ENCODE results near the gene OR6M1. TPM values are rescaled to one million over a fixed set of nuclear protein-coding genes. Genes with fewer than 3 reads are reported as not detected.

Gene OR6M1
- total and polyA plus RNA-seq, 4 experiments from 2014 or later, result not detected

GRCh38 chr11:123838199-123838598, 32.0 kb upstream of the OR6M1 start:
- H3K4me1 ChIP-seq (ENCODE audit: insufficient read depth, low read length), result no peaks in the 10 kb centered on the region
- no peaks in the 10 kb centered on the region for H3K27me3 ChIP-seq (ENCODE audit: insufficient read depth, low read length)
- DNase-seq, result no peak
- H3K27ac Mint-ChIP-seq, result no peak overlapping the region
- H3K4me3 ChIP-seq (ENCODE audit: low read length in 2 of 2), result no peak overlapping the region
- H3K27ac ChIP-seq (ENCODE audit: low read depth, low read length), result no peak overlapping the region
- intact Hi-C loops (cut with micrococcal nuclease), result no loop called here
- POLR2A ChIA-PET (ENCODE audit: partially characterized antibody), result no interaction called here
- CTCF ChIA-PET (ENCODE audit: partially characterized antibody), result no interaction called here
- peaks cover 0 to 4% (median 0%) of the 10 kb centered on the region in 8 donors for H3K9me3 Mint-ChIP-seq
- peaks cover 5 to 6% of the 10 kb centered on the region in 2 donors for H3K27me3 Mint-ChIP-seq
- H3K36me3 ChIP-seq (ENCODE audit: insufficient read depth, low read length), result no peaks in the 10 kb centered on the region
- H3K9me3 ChIP-seq (ENCODE audit: control insufficient read depth in 1 of 2, low read length in 2 of 2), result no peaks in the 10 kb centered on the region
- no peaks in the 10 kb centered on the region for H3K4me1 Mint-ChIP-seq
- no peaks in the 10 kb centered on the region for H3K36me3 Mint-ChIP-seq
- H3K4me3 Mint-ChIP-seq, result no peak overlapping the region

GRCh38 chr11:123833095-123833494, 26.9 kb upstream of the OR6M1 start:
- H3K27me3 ChIP-seq (ENCODE audit: insufficient read depth, low read length), result no peaks in the 10 kb centered on the region
- Mint-ChIP-seq H3K9me3 (peaks cover 0 to 5% (median 0%) of the 10 kb centered on the region in 8 donors), H3K36me3 (no peaks in the 10 kb centered on the region), H3K27ac (no peak overlapping the region), H3K4me1 (no peaks in the 10 kb centered on the region), H3K4me3 (no peak overlapping the region), H3K27me3 (peaks cover 2 to 6% of the 10 kb centered on the region in 2 donors)
- no peak for DNase-seq
- CTCF ChIA-PET (ENCODE audit: partially characterized antibody), result no interaction called here
- POLR2A ChIA-PET (ENCODE audit: partially characterized antibody), result no interaction called here
- no peaks in the 10 kb centered on the region for H3K9me3 ChIP-seq (ENCODE audit: control insufficient read depth in 1 of 2, low read length in 2 of 2)
- intact Hi-C loops (cut with micrococcal nuclease), result no loop called here
- no peaks in the 10 kb centered on the region for H3K36me3 ChIP-seq (ENCODE audit: insufficient read depth, low read length)
- H3K4me3 ChIP-seq (ENCODE audit: low read length in 2 of 2), result no peak overlapping the region
- H3K4me1 ChIP-seq (ENCODE audit: insufficient read depth, low read length), result no peaks in the 10 kb centered on the region
- H3K27ac ChIP-seq (ENCODE audit: low read depth, low read length), result no peak overlapping the region

- no peaks in the 10 kb centered on the region for H3K36me3 ChIP-seq (ENCODE audit: insufficient read depth, low read length)
- Mint-ChIP-seq H3K4me3 (no peak overlapping the region), H3K27ac (no peak overlapping the region), H3K36me3 (no peaks in the 10 kb centered on the region), H3K27me3 (peaks cover 8% of the 10 kb centered on the region in 2 donors), H3K9me3 (peaks cover 0 to 9% (median under 1%) of the 10 kb centered on the region in 8 donors), H3K4me1 (no peaks in the 10 kb centered on the region)
- ChIA-PET CTCF (ENCODE audit: partially characterized antibody) (no interaction called here), POLR2A (ENCODE audit: partially characterized antibody) (no interaction called here)
- DNase-seq, result no peak
- H3K4me3 ChIP-seq (ENCODE audit: low read length in 2 of 2), result no peak overlapping the region
- no peaks in the 10 kb centered on the region for H3K9me3 ChIP-seq (ENCODE audit: control insufficient read depth in 1 of 2, low read length in 2 of 2)
- no peaks in the 10 kb centered on the region for H3K4me1 ChIP-seq (ENCODE audit: insufficient read depth, low read length)
- no peak overlapping the region for H3K27ac ChIP-seq (ENCODE audit: low read depth, low read length)
- intact Hi-C loops (cut with micrococcal nuclease), result no loop called here
- H3K27me3 ChIP-seq (ENCODE audit: insufficient read depth, low read length), result no peaks in the 10 kb centered on the region
Measured at GRCh38 chr11:123829745-123830144, 23.6 kb upstream of the OR6M1 start.

- Mint-ChIP-seq H3K27ac (peak overlapping the region in 1 of 7 donors; percentile 64), H3K4me3 (no peak overlapping the region), H3K4me1 (peaks cover 0 to 1% (median 0%) of the 10 kb centered on the region in 4 donors), H3K36me3 (no peaks in the 10 kb centered on the region), H3K27me3 (peaks cover 4 to 8% of the 10 kb centered on the region in 2 donors), H3K9me3 (peaks cover 0 to 3% (median 0%) of the 10 kb centered on the region in 8 donors)
- CTCF ChIA-PET (ENCODE audit: partially characterized antibody), result no interaction called here
- Histone ChIP-seq H3K27ac (ENCODE audit: low read depth, low read length) (no peak overlapping the region), H3K27me3 (ENCODE audit: insufficient read depth, low read length) (no peaks in the 10 kb centered on the region), H3K4me1 (ENCODE audit: insufficient read depth, low read length) (no peaks in the 10 kb centered on the region), H3K4me3 (ENCODE audit: low read length in 2 of 2) (no peak overlapping the region), H3K36me3 (ENCODE audit: insufficient read depth, low read length) (no peaks in the 10 kb centered on the region), H3K9me3 (ENCODE audit: control insufficient read depth in 1 of 2, low read length in 2 of 2) (no peaks in the 10 kb centered on the region)
- POLR2A ChIA-PET (ENCODE audit: partially characterized antibody), result no interaction called here
- DNase-seq, result no peak
- intact Hi-C loops (cut with micrococcal nuclease), result no loop called here
Measured at GRCh38 chr11:123822599-123822998, 16.4 kb upstream of the OR6M1 start.

GRCh38 chr11:123822032-123822431, 15.9 kb upstream of the OR6M1 start:
- Histone ChIP-seq H3K4me1 (ENCODE audit: insufficient read depth, low read length) (no peaks in the 10 kb centered on the region), H3K4me3 (ENCODE audit: low read length in 2 of 2) (peak overlapping the region in 1 of 2 donors; percentile 5), H3K9me3 (ENCODE audit: control insufficient read depth in 1 of 2, low read length in 2 of 2) (no peaks in the 10 kb centered on the region), H3K36me3 (ENCODE audit: insufficient read depth, low read length) (no peaks in the 10 kb centered on the region), H3K27me3 (ENCODE audit: insufficient read depth, low read length) (no peaks in the 10 kb centered on the region), H3K27ac (ENCODE audit: low read depth, low read length) (no peak overlapping the region)
- intact Hi-C loops (cut with micrococcal nuclease), result no loop called here
- POLR2A ChIA-PET (ENCODE audit: partially characterized antibody), result no interaction called here
- Mint-ChIP-seq H3K27ac (peak overlapping the region in 1 of 7 donors; percentile 42), H3K4me3 (peak overlapping the region in 1 of 8 donors; percentile 53), H3K36me3 (no peaks in the 10 kb centered on the region), H3K9me3 (peaks cover 0 to 3% (median 0%) of the 10 kb centered on the region in 8 donors), H3K4me1 (peaks cover 0 to 1% (median 0%) of the 10 kb centered on the region in 4 donors), H3K27me3 (peaks cover 3% of the 10 kb centered on the region in 2 donors)
- DNase-seq, result peak in 1 of 5 donors; percentile 2
- CTCF ChIA-PET (ENCODE audit: partially characterized antibody), result no interaction called here

GRCh38 chr11:123815122-123815521, 9.0 kb upstream of the OR6M1 start:
- H3K27me3 Mint-ChIP-seq, result peaks cover 2 to 5% of the 10 kb centered on the region in 2 donors
- no peaks in the 10 kb centered on the region for H3K27me3 ChIP-seq (ENCODE audit: insufficient read depth, low read length)
- H3K9me3 Mint-ChIP-seq, result no peaks in the 10 kb centered on the region
- no peaks in the 10 kb centered on the region for H3K4me1 ChIP-seq (ENCODE audit: insufficient read depth, low read length)
- no peak overlapping the region for H3K27ac ChIP-seq (ENCODE audit: low read depth, low read length)
- no peak overlapping the region for H3K4me3 Mint-ChIP-seq
- intact Hi-C loops (cut with micrococcal nuclease), result no loop called here
- no peak overlapping the region for H3K4me3 ChIP-seq (ENCODE audit: low read length in 2 of 2)
- no peaks in the 10 kb centered on the region for H3K36me3 Mint-ChIP-seq
- ChIA-PET POLR2A (ENCODE audit: partially characterized antibody) (no interaction called here), CTCF (ENCODE audit: partially characterized antibody) (no interaction called here)
- DNase-seq, result no peak
- H3K27ac Mint-ChIP-seq, result no peak overlapping the region
- no peaks in the 10 kb centered on the region for H3K36me3 ChIP-seq (ENCODE audit: insufficient read depth, low read length)
- H3K4me1 Mint-ChIP-seq, result no peaks in the 10 kb centered on the region
- H3K9me3 ChIP-seq (ENCODE audit: control insufficient read depth in 1 of 2, low read length in 2 of 2), result no peaks in the 10 kb centered on the region

GRCh38 chr11:123801765-123802164, 4.4 kb downstream of the OR6M1 start:
- Mint-ChIP-seq H3K4me1 (no peaks in the 10 kb centered on the region), H3K27ac (no peak overlapping the region), H3K36me3 (no peaks in the 10 kb centered on the region), H3K9me3 (no peaks in the 10 kb centered on the region), H3K4me3 (no peak overlapping the region), H3K27me3 (peaks cover 0 to 3% of the 10 kb centered on the region in 2 donors)
- Histone ChIP-seq H3K27me3 (ENCODE audit: insufficient read depth, low read length) (no peaks in the 10 kb centered on the region), H3K27ac (ENCODE audit: low read depth, low read length) (no peak overlapping the region), H3K4me1 (ENCODE audit: insufficient read depth, low read length) (no peaks in the 10 kb centered on the region), H3K9me3 (ENCODE audit: control insufficient read depth in 1 of 2, low read length in 2 of 2) (no peaks in the 10 kb centered on the region), H3K4me3 (ENCODE audit: low read length in 2 of 2) (no peak overlapping the region), H3K36me3 (ENCODE audit: insufficient read depth, low read length) (no peaks in the 10 kb centered on the region)
- ChIA-PET CTCF (ENCODE audit: partially characterized antibody) (no interaction called here), POLR2A (ENCODE audit: partially characterized antibody) (no interaction called here)
- intact Hi-C loops (cut with micrococcal nuclease), result no loop called here
- no peak for DNase-seq

GRCh38 chr11:123800036-123800435, 6.1 kb downstream of the OR6M1 start:
- H3K4me3 Mint-ChIP-seq, result no peak overlapping the region
- H3K4me1 Mint-ChIP-seq, result no peaks in the 10 kb centered on the region
- Histone ChIP-seq H3K4me3 (ENCODE audit: low read length in 2 of 2) (no peak overlapping the region), H3K9me3 (ENCODE audit: control insufficient read depth in 1 of 2, low read length in 2 of 2) (no peaks in the 10 kb centered on the region), H3K36me3 (ENCODE audit: insufficient read depth, low read length) (no peaks in the 10 kb centered on the region), H3K27me3 (ENCODE audit: insufficient read depth, low read length) (no peaks in the 10 kb centered on the region), H3K4me1 (ENCODE audit: insufficient read depth, low read length) (no peaks in the 10 kb centered on the region), H3K27ac (ENCODE audit: low read depth, low read length) (no peak overlapping the region)
- H3K36me3 Mint-ChIP-seq, result no peaks in the 10 kb centered on the region
- H3K9me3 Mint-ChIP-seq, result peaks cover 0 to 2% (median 0%) of the 10 kb centered on the region in 8 donors
- intact Hi-C loops (cut with micrococcal nuclease), result no loop called here
- peaks cover 0 to 3% of the 10 kb centered on the region in 2 donors for H3K27me3 Mint-ChIP-seq
- ChIA-PET CTCF (ENCODE audit: partially characterized antibody) (no interaction called here), POLR2A (ENCODE audit: partially characterized antibody) (no interaction called here)
- H3K27ac Mint-ChIP-seq, result no peak overlapping the region
- DNase-seq, result no peak

All from CD4-positive, alpha-beta memory T cell (primary cell).